Stimulated activated CD8-positive, alpha-beta memory T cell treated with anti-CD3 and anti-CD28 coated beads, Interleukin-4, amount 100 ng/mL, for 24 hours (primary cell): Measurements from ENCODE around the gene FGG.

Source experiments
- DNase-seq: peaks from one replicate; pipeline ENCODE4 v3.0.0-alpha.2; 2020; ENCODE audit warnings: low read depth

FGG gene

GRCh38 chr4:154586296-154587033 lies 26.0 kb downstream of the FGG start:
- DNase-seq = no peak

DNA sequence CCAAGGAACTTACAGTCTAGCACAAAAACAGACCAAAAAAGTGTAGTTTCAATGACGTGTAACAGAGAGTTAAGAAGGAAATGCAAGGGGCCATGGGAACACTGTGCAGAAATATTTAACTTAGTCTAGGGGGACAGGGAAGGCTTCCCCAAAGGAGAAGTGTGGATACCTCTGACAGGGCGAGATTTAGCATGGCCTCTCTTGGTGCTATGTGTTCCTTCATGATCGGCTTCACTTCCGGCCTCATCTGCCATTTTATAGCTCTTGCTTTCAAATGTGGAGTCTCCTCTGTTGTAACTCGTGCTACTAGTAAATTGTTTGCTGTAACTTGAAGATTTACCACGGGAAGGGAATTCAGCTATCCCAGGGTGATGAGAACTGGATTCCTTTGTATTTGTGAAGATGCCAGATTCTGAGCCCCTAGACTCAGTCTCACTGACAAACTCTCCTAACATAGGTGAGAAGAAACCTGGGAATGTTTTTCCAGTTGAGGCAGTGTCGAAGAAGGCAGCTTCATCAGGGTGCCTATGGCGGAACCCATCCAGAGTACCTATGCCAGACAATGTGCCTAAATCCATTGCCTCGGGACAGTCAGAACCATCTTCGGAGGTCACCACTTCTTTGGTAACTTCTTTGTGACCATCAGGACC lies 27.0 kb downstream of the FGG start:
- DNase-seq = no peak

- DNase-seq = no peak
These were observed 28.2 kb downstream of the FGG start for GRCh38 chr4:154584259-154584658.

- DNase-seq = no peak
These were observed 28.8 kb downstream of the FGG start for GRCh38 chr4:154583677-154584076.

DNA sequence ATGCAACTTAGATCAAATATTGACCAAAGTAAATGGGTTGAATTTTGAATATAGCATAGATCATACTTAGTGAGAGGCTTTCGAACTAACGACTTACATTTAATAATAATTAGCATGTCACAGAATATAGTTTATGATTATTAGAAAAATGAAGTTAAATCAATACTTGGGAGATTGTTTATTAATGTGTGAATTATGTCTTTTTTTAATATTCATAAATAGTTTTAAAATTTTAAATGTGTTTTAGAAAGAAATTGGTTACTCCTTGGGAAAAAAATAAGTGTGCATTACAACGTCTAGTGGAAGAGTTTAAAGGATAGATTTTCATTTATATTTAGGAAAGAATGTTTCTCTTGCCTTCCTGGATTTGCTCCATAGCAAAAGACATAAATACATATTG lies 29.2 kb downstream of the FGG start:
- no peak for DNase-seq

DNA sequence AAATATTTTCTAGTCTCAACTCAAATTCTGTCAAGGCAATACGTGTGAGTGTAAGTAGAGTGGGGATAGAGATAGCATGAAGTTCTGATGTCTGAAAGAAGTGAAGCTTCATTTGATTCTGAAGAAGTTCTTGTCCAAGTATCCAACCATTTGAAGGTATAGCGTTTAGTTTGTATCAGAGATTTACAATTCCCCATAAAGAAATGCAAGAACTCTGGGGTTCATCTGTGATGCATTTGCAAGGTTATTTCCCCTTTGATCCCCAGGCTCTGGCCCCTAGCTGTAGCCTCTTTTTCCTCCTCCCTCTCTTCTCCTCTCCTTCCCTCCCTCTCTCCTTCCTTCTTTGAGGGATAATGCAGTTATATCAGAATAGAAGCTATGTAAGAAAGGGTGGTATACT lies 29.7 kb downstream of the FGG start:
- no peak for DNase-seq

- DNase-seq = no peak
These were observed 32.5 kb downstream of the FGG start for GRCh38 chr4:154579927-154580326.

DNA sequence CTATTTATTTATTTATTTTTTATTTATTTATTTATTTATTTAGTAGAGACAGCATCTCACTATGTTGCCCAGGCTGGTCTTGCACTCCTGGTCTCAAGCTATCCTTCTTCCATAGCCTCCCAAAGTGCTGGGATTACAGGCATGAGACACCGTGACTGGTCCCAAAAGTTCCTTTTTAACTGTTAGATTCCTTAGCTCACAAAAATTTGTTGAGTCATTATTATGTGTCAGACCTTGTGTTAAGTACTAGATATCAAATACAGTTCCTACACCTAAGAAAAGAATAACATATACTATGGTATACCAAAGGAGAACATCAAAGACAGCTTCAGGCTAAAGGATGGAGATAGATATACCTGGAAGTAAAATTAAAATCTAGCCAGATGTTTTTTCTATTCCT lies 33.5 kb downstream of the FGG start:
- no peak for DNase-seq

DNA sequence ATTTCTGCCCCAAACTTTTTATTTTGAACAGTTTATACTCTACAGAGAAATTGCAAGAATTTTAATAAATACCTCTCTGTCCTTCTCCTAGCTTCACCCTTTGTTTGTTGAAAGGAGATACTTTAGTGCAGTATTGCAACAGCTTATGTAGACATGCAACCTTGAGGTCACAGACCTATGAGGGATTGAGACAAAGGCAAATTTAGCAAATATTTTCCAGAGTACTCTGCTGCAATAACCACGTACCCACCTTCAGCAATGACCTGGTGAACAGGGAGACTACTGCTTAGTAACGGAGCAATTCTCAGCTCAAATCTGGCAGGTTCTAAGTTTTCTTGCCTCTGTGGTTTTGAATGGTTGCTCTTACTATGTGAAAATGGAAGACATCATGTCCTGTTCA lies 35.1 kb downstream of the FGG start:
- DNase-seq = no peak

DNA sequence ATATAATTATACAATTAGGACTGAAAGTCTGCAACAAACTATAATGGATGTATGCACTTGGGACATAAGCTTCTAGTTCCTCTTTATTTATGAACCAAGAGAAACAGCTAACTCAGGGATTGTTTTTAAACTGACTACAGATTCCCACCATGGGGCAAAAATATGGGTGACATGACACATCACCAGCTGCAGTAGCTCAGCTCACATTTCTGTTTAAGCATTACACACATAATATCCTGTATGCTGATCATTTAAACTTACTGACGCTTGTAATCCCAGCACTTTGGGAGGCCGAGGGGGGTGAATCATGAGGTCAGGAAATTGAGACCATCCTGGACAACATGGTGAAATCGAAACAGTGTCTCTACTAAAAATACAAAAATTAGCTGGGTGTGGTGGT lies 38.1 kb downstream of the FGG start:
- no peak for DNase-seq

GRCh38 chr4:154573190-154573870 lies 39.1 kb downstream of the FGG start:
- DNase-seq = no peak

- no peak for DNase-seq
These were observed 42.9 kb downstream of the FGG start for GRCh38 chr4:154569584-154569983.

DNA sequence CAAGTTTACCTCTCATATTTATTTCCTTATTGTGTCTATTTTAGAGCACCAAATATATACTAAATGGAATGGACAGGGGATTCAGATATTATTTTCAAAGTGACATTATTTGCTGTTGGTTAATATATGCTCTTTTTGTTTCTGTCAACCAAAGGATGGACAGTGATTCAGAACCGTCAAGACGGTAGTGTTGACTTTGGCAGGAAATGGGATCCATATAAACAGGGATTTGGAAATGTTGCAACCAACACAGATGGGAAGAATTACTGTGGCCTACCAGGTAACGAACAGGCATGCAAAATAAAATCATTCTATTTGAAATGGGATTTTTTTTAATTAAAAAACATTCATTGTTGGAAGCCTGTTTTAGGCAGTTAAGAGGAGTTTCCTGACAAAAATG lies 43.4 kb downstream of the FGG start:
- DNase-seq = no peak

DNA sequence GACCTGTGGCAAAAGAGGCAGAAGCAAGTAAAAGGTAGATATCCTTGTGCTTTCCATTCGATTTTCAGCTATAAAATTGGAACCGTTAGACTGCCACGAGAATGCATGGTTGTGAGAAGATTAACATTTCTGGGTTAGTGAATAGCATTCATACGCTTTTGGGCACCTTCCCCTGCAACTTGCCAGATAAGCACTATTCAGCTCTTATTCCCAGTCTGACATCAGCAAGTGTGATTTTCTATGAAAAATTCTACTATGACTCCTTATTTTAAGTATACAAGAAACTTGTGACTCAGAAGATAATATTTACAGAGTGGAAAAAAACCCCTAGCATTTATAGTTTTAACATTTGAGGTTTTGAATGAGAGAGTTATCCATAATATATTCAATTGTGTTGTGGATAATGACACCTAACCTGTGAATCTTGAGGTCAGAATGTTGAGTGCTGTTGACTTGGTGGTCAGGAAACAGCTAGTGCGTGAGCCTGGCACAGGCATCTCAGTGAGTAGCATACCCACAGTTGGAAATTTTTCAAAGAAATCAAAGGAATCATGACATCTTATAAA lies 45.7 kb downstream of the FGG start:
- no peak for DNase-seq

DNA sequence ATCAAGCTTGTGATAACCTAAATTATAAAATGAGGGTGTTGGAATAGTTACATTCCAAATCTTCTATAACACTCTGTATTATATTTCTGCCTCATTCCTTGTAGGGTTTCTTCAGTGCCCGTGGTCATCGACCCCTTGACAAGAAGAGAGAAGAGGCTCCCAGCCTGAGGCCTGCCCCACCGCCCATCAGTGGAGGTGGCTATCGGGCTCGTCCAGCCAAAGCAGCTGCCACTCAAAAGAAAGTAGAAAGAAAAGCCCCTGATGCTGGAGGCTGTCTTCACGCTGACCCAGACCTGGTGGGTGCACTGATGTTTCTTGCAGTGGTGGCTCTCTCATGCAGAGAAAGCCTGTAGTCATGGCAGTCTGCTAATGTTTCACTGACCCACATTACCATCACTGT lies 46.8 kb downstream of the FGG start:
- DNase-seq = no peak

GRCh38 chr4:154564311-154564710 lies 48.1 kb downstream of the FGG start:
- no peak for DNase-seq

DNA sequence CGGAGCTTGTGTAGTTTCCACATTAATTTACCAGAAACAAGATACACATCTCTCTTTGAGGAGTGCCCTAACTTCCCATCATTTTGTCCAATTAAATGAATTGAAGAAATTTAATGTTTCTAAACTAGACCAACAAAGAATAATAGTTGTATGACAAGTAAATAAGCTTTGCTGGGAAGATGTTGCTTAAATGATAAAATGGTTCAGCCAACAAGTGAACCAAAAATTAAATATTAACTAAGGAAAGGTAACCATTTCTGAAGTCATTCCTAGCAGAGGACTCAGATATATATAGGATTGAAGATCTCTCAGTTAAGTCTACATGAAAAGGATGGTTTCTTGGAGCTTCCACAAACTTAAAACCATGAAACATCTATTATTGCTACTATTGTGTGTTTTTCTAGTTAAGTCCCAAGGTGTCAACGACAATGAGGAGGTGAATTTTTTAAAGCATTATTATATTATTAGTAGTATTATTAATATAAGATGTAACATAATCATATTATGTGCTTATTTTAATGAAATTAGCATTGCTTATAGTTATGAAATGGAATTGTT lies 49.7 kb downstream of the FGG start, which contains the start of gene FGB:
FGB (plus strand) TSS at position 315 of the 558 bp plus-strand sequence; CDS start at position 323, 8 bp downstream.
- no peak for DNase-seq

- DNase-seq = no peak
These were observed 51.6 kb downstream of the FGG start for GRCh38 chr4:154560824-154561231.

GRCh38 chr4:154560419-154560801 lies 52.0 kb downstream of the FGG start:
- DNase-seq = no peak

- no peak for DNase-seq
These were observed 52.7 kb downstream of the FGG start for GRCh38 chr4:154559494-154560418.

- no peak for DNase-seq
These were observed 53.3 kb downstream of the FGG start for GRCh38 chr4:154559141-154559493.
